HEK293 (cell line): ENCODE data around the gene WASHC3.

ENCODE experiments used
- CTCF ChIA-PET: fragments of 350-600 bp; formaldehyde crosslinking; extraction: SDS; loops from one replicate; lab custom pipeline; 2021; ENCODE audit warnings: antibody characterized with exemption; lab: Yijun Ruan, JAX
- POLR2A ChIA-PET: fragments of 300-600 bp; formaldehyde crosslinking; extraction: SDS; loops from one replicate; lab custom pipeline; 2020; ENCODE audit warnings: antibody characterized with exemption, inconsistent platforms; lab: Yijun Ruan, JAX
- H3K27ac ChIP-seq: fragments of 200-500 bp; sonication (Bioruptor generic); 2 replicates; pipeline ENCODE4 v1.5.1; 2014; ENCODE audit warnings: low read depth, low read length, control low read depth, inconsistent platforms; ENCODE audit errors: extremely low read depth
- H3K36me3 ChIP-seq, 2 experiments: fragments of 200-500 bp in 1 of 2; sonication (Bioruptor generic) in 1 of 2; 1 replicate in 1 of 2; 2 replicates in 1 of 2; pipeline ENCODE4 v1.5.1; 2014 to 2017; ENCODE audit warnings: inconsistent platforms in 2 of 2, low read length in 2 of 2; ENCODE audit not compliant: control insufficient read depth in 2 of 2, insufficient read depth in 1 of 2
- H3K4me1 ChIP-seq: fragments of 200-500 bp; sonication (Bioruptor generic); 2 replicates; pipeline ENCODE4 v1.5.1; 2014; ENCODE audit warnings: mild to moderate bottlenecking, low read length, inconsistent platforms; ENCODE audit not compliant: control insufficient read depth, insufficient read depth
- H3K4me3 ChIP-seq: 2 replicates; pipeline ENCODE4 v1.5.1; 2011; ENCODE audit warnings: low read depth, mild to moderate bottlenecking, control low read depth, low read length, moderate library complexity
- H3K9me3 ChIP-seq: fragments of 200-500 bp; sonication (Bioruptor generic); 2 replicates; pipeline ENCODE4 v1.5.1; 2014; ENCODE audit warnings: low read depth, low read length, inconsistent platforms; ENCODE audit not compliant: control insufficient read depth, insufficient read depth
- GLI4 ChIP-seq: fragments of 450-650 bp; formaldehyde crosslinking; IDR thresholded peaks from 2 replicates; pipeline ENCODE4 v1.5.1; 2016; ENCODE audit warnings: missing biosample characterization, missing genetic modification characterization
- PRDM6 ChIP-seq: fragments of 450-650 bp; formaldehyde crosslinking; IDR thresholded peaks from 2 replicates; pipeline ENCODE4 v1.5.1; 2017; ENCODE audit warnings: missing biosample characterization, missing genetic modification characterization
- SCRT2 ChIP-seq: fragments of 450-650 bp; formaldehyde crosslinking; IDR thresholded peaks from 2 replicates; pipeline ENCODE4 v1.5.1; 2016; ENCODE audit warnings: missing biosample characterization, missing genetic modification characterization
- TCF7L2 ChIP-seq: IDR thresholded peaks from 2 replicates; pipeline ENCODE4 v1.6.1; 2011; ENCODE audit warnings: low read depth, mild to moderate bottlenecking, inconsistent platforms, low read length, moderate library complexity, borderline replicate concordance
- YY1 ChIP-seq: fragments of 450-650 bp; formaldehyde crosslinking; IDR thresholded peaks from 2 replicates; pipeline ENCODE4 v1.5.1; 2018; ENCODE audit warnings: missing biosample characterization, missing genetic modification characterization
- YY2 ChIP-seq: fragments of 450-650 bp; formaldehyde crosslinking; IDR thresholded peaks from 2 replicates; pipeline ENCODE4 v1.5.1; 2016; ENCODE audit warnings: missing biosample characterization, missing genetic modification characterization
- ZBTB11 ChIP-seq: fragments of 450-650 bp; formaldehyde crosslinking; conservative IDR thresholded peaks from 2 replicates; pipeline ENCODE4 v1.5.1; 2016; ENCODE audit warnings: low read depth, missing biosample characterization, missing genetic modification characterization
- ZFP3 ChIP-seq: fragments of 450-650 bp; formaldehyde crosslinking; IDR thresholded peaks from 2 replicates; pipeline ENCODE4 v1.5.1; 2016; ENCODE audit warnings: low read depth, missing biosample characterization, missing genetic modification characterization
- ZIC2 ChIP-seq: fragments of 450-650 bp; formaldehyde crosslinking; IDR thresholded peaks from 2 replicates; pipeline ENCODE4 v1.5.1; 2016; ENCODE audit warnings: missing biosample characterization, missing genetic modification characterization
- ZNF157 ChIP-seq: fragments of 450-650 bp; formaldehyde crosslinking; IDR thresholded peaks from 2 replicates; pipeline ENCODE4 v1.5.1; 2016; ENCODE audit warnings: missing biosample characterization, missing genetic modification characterization
- ZNF175 ChIP-seq: fragments of 450-650 bp; formaldehyde crosslinking; IDR thresholded peaks from 2 replicates; pipeline ENCODE4 v1.5.1; 2016; ENCODE audit warnings: missing biosample characterization, missing genetic modification characterization
- ZNF266 ChIP-seq: fragments of 450-650 bp; formaldehyde crosslinking; IDR thresholded peaks from 2 replicates; pipeline ENCODE4 v1.5.1; 2016; ENCODE audit warnings: missing biosample characterization, missing genetic modification characterization, low read depth
- ZNF362 ChIP-seq: fragments of 450-650 bp; formaldehyde crosslinking; IDR thresholded peaks from 2 replicates; pipeline ENCODE4 v1.5.1; 2016; ENCODE audit warnings: missing biosample characterization, missing genetic modification characterization
- ZNF514 ChIP-seq: fragments of 450-650 bp; formaldehyde crosslinking; IDR thresholded peaks from 2 replicates; pipeline ENCODE4 v1.5.1; 2016; ENCODE audit warnings: missing biosample characterization, missing genetic modification characterization
- ZNF518A ChIP-seq: fragments of 450-650 bp; formaldehyde crosslinking; conservative IDR thresholded peaks from 2 replicates; pipeline ENCODE4 v1.5.1; 2016; ENCODE audit warnings: low read depth, missing biosample characterization, missing genetic modification characterization
- ZNF654 ChIP-seq: fragments of 450-650 bp; formaldehyde crosslinking; IDR thresholded peaks from 2 replicates; pipeline ENCODE4 v1.5.1; 2016; ENCODE audit warnings: low read depth, missing biosample characterization, missing genetic modification characterization
- ZNF837 ChIP-seq: fragments of 450-650 bp; formaldehyde crosslinking; IDR thresholded peaks from 2 replicates; pipeline ENCODE4 v1.5.1; 2016; ENCODE audit warnings: missing biosample characterization, missing genetic modification characterization
- ZSCAN16 ChIP-seq: fragments of 450-650 bp; formaldehyde crosslinking; IDR thresholded peaks from 2 replicates; pipeline ENCODE4 v1.5.1; 2016; ENCODE audit warnings: missing biosample characterization, missing genetic modification characterization
- TF ChIP-seq, protein P1 (sequence below): fragments of 450-650 bp; formaldehyde crosslinking; IDR thresholded peaks from 2 replicates; pipeline ENCODE4 v1.5.0; 2017; ENCODE audit warnings: missing biosample characterization, missing genetic modification characterization, borderline replicate concordance
- TF ChIP-seq, protein P2 (sequence below): fragments of 450-650 bp; formaldehyde crosslinking; IDR thresholded peaks from 2 replicates; pipeline ENCODE4 v1.5.1; 2016; ENCODE audit warnings: missing biosample characterization, missing genetic modification characterization

Gene WASHC3

DNA sequence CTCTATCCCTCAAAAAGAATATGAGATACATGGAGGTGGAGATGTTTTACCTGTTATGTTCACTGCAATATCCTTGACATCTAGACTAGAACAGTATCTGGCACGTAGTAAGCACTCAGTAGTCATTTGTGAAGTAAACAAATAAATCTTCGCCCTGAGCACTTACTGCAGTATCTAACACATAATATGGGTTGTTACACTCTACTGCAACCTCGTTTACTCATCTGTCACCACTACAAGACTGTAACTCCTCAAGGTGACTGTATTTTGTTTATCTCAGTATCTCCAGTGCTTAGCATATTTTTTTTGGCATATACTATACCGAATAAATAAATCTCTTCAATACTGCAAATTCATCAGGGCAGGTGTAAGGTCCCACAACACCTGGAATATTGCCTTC, 66.1 kb downstream of the WASHC3 start:
- Histone ChIP-seq H3K4me3 (no peak overlapping the region), H3K4me1 (no peaks in the 10 kb centered on the region), H3K36me3 (no peaks in the 10 kb centered on the region), H3K27ac (no peak overlapping the region), H3K9me3 (no peaks in the 10 kb centered on the region)
- ChIA-PET CTCF (interaction anchor here (1.3 kb wide), 1 partner anchor 12 kb away, joined by 3 read pairs; no protein-coding TSS in a partner anchor), POLR2A (no interaction called here)
- no peak for TF ChIP-seq ZNF654 (tag by site-specific recombination)
- TF ChIP-seq ZSCAN16, result no peak
- TF ChIP-seq TCF7L2, result no peak
- TF ChIP-seq, protein P1, sequence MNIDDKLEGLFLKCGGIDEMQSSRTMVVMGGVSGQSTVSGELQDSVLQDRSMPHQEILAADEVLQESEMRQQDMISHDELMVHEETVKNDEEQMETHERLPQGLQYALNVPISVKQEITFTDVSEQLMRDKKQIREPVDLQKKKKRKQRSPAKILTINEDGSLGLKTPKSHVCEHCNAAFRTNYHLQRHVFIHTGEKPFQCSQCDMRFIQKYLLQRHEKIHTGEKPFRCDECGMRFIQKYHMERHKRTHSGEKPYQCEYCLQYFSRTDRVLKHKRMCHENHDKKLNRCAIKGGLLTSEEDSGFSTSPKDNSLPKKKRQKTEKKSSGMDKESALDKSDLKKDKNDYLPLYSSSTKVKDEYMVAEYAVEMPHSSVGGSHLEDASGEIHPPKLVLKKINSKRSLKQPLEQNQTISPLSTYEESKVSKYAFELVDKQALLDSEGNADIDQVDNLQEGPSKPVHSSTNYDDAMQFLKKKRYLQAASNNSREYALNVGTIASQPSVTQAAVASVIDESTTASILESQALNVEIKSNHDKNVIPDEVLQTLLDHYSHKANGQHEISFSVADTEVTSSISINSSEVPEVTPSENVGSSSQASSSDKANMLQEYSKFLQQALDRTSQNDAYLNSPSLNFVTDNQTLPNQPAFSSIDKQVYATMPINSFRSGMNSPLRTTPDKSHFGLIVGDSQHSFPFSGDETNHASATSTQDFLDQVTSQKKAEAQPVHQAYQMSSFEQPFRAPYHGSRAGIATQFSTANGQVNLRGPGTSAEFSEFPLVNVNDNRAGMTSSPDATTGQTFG (tag by site-specific recombination), result no peak
- no peak for TF ChIP-seq ZNF518A (tag by site-specific recombination)
- no peak for TF ChIP-seq ZBTB11 (tag by site-specific recombination)
- TF ChIP-seq ZNF266 (tag by site-specific recombination), result no peak
- TF ChIP-seq, protein P2, sequence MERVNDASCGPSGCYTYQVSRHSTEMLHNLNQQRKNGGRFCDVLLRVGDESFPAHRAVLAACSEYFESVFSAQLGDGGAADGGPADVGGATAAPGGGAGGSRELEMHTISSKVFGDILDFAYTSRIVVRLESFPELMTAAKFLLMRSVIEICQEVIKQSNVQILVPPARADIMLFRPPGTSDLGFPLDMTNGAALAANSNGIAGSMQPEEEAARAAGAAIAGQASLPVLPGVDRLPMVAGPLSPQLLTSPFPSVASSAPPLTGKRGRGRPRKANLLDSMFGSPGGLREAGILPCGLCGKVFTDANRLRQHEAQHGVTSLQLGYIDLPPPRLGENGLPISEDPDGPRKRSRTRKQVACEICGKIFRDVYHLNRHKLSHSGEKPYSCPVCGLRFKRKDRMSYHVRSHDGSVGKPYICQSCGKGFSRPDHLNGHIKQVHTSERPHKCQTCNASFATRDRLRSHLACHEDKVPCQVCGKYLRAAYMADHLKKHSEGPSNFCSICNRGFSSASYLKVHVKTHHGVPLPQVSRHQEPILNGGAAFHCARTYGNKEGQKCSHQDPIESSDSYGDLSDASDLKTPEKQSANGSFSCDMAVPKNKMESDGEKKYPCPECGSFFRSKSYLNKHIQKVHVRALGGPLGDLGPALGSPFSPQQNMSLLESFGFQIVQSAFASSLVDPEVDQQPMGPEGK (tag by site-specific recombination), result no peak
- TF ChIP-seq YY2 (tag by site-specific recombination), result no peak
- no peak for TF ChIP-seq ZNF362 (tag by site-specific recombination)
- TF ChIP-seq YY1 (tag by site-specific recombination), result no peak
- no peak for TF ChIP-seq SCRT2
- TF ChIP-seq ZIC2 (tag by site-specific recombination), result no peak
- no peak for TF ChIP-seq ZNF175
- no peak for TF ChIP-seq PRDM6 (tag by site-specific recombination)
- no peak for TF ChIP-seq ZFP3 (tag by site-specific recombination)
- no peak for TF ChIP-seq GLI4
- no peak for TF ChIP-seq ZNF514 (tag by site-specific recombination)
- no peak for TF ChIP-seq ZNF157 (tag by site-specific recombination)
- no peak for TF ChIP-seq ZNF837 (tag by site-specific recombination)
